Activated CD8-positive, alpha-beta memory T cell treated with anti-CD3 and anti-CD28 coated beads, Interleukin-2, amount 50 U/mL, for 1 hour (primary cell): ENCODE data around the gene TGFBR3.

Experiments used
- DNase-seq: peaks from one replicate; pipeline ENCODE4 v3.0.0-alpha.2; 2020; ENCODE audit errors: extremely low read depth

Gene TGFBR3

DNA sequence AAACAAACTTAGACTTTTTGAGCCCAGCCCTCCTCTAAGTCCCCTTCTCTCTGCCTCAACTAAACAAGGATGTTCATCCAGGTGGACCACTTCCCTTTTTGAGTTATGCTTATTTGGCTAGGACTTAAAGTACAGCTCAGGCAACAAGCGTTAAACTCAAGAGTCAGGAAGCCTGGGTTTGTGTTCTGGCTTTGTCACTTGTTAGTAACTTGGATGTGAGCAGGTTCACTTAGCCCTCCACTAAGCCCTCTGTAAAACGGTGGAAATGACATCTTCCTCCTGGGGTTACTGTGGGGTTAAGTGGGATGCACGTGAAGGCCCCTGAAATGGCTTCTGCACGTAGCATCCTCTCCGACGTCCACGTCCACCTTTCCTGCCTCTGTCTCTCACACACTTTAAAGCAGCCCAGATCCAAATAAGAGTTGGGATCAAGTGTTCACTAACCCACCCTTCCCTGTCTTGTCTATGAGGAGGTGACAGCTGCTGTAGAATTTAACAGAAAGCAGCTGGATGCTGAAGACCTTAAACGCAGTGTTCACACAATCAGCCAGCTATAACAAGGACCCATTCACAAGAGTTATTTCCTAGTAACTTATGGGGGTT, 152.7 kb downstream of the TGFBR3 start:
- DNase-seq: no peak

DNA sequence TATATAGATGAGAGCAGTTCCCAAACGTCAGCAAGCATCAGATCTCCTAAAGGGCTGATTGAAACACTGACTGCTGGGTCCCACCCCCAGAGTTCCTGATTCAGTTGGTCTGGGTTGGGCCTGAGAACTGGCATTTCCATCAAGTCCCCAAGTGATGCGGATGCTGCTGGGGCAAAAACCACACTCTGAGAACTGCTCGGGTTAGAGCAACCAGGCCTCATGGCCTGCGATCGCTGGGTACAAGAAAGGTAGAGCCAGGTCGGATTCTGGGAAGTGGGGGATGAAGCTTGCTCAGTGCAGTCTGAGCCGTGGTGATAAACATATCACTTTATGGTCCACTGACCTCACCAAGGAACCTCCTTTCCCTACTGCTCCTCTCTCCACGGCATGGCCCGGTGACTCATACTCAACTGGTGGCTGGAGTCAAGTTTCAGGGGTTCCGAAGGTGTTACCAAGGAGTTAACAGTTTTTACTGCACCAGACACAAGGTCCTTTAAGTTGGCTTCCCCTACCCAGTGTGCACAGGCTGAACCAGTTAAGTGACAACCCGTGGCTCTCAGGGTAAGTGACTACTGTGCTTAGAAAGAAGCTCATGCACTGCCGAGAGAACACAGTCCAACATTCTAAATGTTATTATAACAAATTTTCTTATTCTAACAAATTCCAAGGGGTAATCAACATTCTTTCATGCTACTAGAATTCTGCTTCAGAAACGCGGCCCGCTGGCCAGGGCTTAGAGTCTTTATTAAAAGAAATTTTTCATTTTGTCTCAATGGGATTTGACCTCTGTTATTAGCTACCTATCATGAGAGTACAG, 153.5 kb downstream of the TGFBR3 start:
- no peak for DNase-seq

DNA sequence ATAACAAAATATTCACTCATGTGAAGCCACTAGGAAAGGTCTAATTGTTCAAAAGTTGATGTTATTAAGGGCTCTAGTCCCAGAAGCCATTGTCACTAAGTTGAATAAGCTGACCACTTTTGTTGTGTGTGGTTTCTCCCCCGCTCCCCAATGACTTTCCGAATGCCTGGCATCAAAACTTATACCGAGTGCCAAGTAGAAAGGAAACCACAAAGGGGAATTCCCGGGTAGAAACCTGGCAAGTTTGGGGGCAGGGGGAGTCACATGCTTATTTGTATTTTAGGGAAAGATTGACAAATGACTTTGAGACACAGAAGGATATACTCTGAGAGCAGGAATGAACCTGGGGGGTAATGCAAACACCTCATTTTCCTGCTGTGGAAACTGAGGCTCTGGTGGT, 154.1 kb downstream of the TGFBR3 start:
- no peak for DNase-seq

DNA sequence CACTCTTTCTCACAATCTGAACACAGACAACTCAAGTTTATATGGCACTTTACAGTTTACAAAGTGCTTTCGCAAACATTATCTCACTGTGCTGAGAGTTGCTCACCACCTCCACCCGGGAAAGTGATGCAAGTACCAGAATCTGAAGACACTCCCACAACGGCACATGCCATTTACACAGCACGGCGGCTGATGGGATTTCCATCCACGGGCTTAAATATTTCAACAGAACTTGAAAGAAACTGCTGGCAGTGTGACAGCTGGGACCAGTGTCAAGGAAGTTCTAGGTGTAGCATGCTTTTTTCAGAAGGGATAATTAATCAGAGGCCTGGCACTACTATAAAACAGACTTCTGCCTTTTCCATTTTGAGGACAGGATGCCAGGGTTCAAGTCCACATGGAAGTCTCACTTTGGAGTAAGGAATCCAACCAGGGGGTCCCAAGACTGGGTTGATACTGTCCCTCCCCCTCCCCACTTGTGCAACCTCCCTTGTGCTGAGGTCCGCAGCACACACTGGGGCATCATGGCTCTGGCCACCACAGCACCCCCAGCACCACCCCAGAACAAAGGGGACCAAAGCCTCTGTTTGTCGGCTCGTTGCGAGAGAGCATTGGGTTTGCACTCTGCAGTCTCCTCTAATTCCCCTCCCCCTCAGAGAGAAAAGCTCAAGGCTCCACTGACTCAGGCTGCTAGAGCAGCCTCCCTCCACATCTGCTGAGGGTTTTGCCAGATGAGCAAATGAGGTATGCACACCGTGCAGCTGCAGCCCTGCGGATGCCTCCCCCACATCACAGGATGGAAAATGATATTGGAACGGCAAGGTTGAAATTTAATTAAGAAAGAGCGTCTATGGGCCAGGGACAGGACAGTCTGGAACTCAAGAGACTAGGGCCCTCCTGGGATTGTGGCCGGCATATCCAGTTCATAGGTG, 154.9 kb downstream of the TGFBR3 start:
- DNase-seq: no peak

DNA sequence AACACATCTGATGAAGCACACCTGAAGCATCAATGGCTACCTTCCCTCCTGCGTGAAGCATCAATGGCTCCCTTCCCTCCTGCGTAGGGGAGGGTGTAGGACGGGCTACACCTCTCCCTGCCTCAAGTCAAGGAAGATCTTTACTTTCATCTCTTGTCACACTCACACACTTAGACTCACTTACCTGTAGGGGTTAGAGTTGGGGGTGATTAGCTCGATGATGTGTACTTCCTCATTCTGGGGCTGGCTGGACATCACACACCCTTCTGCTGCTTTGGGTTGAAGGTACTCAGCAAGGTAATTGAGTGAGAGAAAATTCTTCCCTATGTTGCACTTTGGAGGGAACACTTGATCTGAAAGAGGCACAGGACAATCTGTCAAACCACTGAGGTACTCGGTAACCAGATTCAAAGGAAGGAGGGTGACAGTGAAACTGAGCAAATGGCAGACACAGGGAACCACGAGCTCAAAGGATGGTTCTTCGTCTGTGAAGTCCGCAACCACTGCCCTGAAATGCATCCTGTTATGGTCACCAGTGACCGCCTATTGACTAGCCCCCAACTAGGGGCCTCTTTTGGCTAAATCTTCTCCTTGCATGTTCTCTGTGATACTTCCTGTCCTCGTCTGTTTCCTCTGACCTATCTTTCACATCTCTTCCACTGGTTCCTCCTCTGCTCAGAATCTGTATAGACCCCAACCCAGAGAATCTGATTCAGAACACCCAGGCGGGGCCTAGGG, 156.2 kb downstream of the TGFBR3 start:
- DNase-seq: no peak

DNA sequence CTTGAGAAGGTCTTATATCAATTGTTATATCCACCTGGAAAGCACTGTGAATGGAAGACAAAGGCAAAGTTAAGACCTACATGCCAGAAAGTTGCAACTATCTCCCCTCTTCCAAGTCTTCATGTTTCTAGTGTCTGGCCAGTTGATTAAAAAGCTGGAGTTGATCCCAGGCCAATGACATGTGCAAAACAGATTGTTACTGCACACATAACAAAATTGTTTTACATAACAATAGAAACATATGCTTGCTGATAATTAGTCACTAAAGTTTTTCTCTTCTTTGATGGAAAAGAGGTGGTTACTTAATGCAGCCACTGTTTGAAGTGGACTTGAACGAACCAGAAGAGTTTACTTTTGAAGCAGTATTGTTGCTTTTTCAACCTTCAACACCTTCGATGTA, 158.2 kb downstream of the TGFBR3 start:
- DNase-seq: no peak

DNA sequence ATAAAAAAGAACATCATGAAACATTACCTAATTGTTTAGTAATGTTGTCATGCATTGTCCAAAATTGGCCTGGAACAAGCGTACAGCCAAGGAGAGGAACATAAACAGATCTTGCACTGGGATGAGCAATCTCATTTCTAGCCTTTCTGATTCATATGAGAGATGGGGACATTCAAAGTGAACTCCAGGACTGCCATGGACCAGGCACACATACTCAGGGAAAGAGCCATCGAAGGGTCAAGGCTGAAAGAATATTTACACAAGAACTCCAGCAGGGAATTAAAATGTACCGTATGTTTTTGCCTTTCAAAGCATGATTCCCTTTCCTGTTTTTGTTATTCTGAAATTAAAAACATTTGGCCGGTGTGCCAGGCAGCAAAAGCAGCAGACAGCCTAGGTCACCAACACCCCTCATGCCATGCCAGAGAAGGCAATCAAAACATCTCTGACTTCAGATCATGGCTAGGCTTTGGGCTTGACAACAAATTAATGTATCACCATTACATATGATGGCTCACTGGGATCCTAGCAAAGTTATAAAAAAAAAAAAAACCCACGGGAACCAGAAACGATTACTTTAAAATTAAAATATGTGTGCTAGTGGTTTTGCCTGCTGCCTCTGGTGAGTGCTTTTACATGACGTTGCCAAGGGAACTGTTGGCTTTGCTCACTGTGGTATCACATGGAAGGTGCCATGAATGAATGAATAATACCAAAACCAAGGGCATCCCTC, 159.8 kb downstream of the TGFBR3 start:
- no peak for DNase-seq

DNA sequence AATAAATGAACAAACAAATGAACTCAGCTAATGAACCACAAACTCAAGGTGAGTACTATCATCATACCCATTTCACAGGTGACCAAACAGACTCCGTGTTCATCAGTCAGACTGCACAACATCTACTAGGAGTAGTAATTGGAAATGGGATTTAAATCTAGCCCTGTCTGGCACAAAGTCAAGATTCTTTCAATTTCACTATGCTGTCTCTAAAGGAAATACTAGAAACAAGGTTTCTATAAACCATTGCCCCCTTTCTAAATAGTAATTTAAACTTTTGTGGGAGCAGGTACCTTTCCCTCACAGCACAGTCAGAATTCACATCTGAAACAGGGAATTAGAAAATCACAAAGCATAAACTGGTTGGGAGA, 160.3 kb downstream of the TGFBR3 start:
- DNase-seq: no peak

DNA sequence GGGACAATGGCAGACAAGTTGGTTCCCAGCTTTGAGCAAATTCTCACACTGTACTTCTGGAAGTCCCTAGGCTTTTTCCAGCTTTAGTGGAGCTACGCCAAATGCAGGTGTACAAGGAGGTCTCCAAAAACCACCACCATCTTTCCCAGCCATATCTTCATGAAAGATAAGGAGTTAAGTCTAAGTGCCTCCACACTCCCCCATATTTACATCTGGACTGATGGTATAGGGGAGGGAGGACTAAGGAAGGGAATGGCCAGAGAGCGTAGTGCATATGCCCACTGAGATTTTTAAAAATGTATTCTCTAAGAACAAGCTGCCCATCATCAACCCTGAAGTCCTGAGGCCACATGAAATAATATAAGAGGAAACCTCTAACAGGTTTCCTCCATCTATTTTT, 161.3 kb downstream of the TGFBR3 start:
- DNase-seq: no peak

DNA sequence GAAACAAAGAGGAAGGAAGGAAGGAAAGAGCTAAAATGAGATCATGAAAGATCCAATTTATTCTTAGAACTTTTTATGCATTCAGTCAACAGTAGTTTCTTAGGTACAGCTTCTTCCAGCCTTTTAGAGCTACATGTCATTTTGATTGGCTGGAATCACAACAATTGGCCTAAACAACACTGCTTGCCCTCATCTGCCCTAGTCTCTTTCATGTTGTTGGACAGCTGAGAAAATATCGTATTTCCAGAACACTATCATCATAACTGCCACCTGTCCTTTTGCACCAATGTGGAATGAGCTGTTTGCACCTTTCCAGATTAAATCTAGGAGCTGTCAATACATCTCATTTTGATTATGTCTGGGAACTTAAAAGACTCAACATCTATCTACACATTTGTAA, 161.7 kb downstream of the TGFBR3 start:
- DNase-seq: no peak

DNA sequence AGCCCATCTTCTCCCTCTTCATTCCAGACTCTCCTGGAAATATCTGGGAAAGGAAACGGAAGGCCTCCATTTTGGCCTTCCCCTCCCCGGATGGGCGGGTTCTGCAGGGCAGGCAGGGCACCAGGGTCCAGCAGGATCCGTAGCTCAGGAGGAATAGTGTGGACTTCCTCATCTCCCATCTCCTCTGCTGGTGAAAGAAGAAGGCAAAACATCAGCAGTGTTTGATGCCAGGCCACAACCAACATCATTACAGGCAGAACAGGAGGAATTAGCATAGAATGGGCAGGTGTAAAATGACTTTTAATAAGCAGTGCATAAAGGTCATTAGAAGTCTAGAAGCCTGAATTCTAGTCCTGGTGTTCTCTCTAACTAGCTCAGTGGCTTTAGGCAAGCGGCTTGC, 165.9 kb downstream of the TGFBR3 start:
- DNase-seq: no peak

DNA sequence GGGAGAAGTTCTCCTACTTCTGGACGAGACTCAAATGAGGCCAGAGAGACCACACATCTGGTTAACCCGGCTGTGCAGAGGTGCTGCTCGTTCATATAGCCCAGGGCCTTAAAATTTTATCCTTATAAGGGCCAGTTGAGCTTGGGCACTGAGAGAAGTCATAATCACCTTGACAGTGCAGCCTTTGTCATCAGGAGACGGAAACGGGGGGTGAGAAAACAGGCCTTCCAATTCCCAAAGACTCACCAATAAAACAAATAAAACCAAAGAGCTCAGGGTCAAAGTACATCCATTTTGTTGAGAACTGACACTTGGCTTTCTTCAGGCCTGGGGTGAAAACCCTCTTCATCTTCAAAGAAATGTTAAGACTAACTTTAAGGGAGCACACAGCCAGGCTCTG, 167.1 kb downstream of the TGFBR3 start:
- DNase-seq: no peak

DNA sequence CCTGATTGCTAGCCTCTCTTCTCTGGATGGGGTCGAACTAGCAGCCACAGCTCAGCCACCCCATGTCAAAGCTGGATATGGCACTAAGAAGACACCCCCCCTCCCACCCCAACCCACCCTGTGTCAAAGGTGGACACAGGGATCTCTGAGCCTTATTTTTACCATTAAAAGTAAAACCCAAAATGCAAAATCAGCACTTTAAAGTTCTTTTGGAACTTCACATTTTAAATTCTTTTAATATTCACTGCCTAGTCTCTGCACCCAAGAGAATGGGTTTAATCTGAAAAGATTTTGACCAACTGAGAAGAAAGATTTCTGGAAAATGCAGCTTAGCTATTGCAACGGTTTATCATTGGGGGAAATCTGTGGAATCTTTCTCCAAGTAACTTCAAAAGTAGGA, 167.6 kb downstream of the TGFBR3 start:
- no peak for DNase-seq

DNA sequence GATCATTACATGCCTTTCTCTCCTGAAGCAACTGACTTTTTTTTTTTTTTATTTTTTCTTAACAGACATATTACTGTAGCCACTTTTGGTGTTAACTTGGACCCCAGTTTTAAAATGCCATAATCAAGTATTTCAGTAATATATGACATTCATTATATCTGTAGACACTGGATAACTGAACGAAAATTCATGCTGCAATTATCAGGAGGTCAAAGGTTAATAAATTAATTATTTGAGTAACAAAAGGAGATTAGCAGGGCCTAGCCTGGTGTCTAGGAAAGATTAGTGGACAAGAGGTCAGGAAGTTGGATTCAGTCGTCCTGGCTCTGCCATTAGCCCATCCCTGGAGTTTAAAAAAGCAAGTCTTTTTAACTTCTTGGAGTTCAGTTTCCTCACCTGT, 168.1 kb downstream of the TGFBR3 start:
- DNase-seq: no peak

DNA sequence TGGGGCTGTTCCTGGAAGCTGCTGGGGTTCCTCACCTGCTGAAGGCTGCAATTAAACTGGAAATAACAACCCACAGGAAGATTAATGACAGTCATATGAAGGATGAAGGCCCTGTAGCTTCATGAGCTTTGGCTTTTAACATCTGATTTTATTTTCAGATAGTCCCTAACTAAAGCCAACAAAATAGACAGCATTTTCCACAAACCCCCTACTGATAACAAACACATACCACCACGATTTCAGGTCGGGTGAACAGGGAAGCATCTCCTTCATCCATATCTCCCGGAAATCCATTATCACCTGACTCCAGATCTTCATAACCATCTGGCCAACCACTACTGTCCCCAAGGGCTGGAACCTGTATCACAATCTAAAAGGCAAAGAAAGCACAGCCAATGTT, 169.6 kb downstream of the TGFBR3 start:
- no peak for DNase-seq

DNA sequence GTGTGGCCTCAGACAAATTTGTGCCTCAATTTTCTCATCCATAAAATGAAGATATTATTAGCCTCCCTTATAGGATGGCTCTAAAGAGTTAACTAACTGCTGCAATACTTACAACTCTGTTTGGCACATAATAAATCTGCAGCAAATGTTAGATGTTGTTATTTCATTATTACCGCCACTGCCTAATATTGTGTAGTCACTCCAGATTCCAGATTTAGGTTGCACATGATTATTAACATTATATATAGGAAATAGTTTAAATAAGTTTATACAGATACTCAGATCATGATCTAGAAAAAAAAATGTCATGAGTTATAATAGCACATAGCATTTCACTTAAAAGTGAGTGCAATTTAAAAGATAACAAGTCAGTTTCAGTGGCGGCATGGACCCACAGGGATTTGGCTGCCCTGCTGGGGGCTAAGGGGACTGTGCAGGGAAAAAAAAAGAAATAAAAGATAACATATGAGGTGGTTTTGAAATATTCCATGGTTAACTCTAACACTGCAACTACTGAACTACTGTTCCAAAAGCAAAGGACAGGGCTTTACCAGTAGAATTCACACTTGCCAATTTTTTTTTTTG, 170.4 kb downstream of the TGFBR3 start:
- DNase-seq: no peak

DNA sequence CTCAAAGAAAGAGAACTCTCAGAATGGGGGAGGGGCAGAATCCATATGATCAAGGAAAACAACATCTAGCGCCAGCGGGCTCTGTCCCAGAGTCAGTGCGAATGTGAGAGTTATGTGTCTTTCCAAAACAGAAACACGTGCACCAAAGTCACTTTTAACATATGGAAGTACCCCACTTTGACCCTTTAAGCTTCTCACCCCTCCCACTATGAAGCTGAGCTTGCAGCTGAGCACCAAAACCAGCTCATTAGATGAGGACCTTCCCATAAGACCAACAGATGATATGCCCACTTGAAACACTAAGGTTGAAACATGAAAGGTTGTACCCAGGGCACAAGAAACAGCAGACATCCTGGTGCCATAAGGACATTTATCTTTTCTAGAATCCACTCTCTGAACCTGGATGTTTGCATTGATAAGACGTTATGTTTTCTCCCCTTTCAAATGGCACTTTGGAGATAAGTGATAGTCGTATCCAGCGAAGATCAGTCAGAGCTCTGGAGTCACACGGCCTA, 171.0 kb downstream of the TGFBR3 start:
- DNase-seq: no peak

DNA sequence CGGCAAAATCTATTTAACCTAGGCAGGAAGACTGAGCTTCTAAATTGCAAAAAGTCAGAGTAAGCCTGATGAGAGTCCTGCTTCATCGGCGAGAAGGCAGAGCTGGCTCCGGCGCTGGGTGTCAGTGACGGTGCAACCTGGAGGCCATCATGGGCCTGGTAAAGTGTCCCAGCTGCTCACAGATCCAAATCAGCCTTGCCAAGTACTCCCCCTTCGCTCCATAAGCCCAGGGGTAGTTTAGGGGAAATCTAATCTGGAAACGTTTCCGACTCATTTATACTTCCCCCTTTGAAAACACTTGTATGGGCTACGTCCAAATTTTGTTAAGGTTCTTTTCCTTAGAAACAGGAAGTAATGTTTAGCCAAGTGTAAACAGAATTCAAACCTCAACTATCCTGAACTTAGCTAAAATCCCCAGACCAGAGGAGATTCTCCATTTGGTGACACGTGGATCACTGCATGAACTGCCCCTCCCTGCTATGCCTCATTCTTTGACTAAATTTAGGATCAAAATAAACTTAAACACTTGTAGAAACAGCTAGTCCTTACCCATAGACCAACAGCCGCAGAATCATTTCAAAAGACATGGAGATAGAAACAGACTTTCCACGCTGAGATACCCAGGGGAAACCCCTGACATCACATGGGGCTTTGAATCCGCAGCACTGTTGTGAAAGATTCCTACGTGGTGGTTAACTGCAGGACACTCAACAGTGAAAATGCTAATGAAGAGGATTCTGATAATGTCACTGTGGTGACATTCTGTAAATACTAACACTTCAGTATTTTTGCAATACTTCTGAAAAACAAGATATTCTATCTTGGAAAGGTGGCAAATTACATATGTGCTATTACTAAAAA, 172.7 kb downstream of the TGFBR3 start:
- DNase-seq: peak; percentile 16

DNA sequence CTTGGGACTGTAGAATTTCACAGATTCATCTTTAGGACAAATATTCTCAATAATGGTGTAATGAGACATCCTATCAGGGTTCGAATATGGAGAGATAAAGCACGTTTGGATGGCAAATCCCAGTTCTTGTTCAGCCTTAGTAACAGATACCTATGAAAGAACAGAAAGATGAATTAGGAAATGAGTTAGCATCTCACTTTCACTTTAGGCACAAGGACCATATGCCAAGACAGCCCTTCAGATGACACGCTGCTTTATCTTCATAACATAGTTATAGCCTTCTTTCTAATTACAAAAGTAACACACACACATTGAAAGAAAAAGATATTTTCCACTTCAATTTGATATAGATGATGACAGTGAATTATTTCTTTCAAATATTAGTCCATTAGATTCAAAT, 173.6 kb downstream of the TGFBR3 start:
- no peak for DNase-seq
